CD8-positive, alpha-beta memory T cell (primary cell): ENCODE results near the gene BBX. TPM values are rescaled to one million over a fixed set of nuclear protein-coding genes. Genes with fewer than 3 reads are reported as not detected.

ENCODE experiments used
- CTCF ChIA-PET: fragments of 350-600 bp; sonication (Branson Sonifier 250); formaldehyde crosslinking; loops from one replicate; lab custom pipeline; 2021; ENCODE audit warnings: antibody characterized with exemption; lab: Charles Lee
- POLR2A ChIA-PET: fragments of 350-600 bp; sonication (Branson Sonifier 250); formaldehyde crosslinking; loops from one replicate; lab custom pipeline; 2021; ENCODE audit warnings: antibody characterized with exemption; lab: Charles Lee
- DNase-seq, 5 donors: peaks; one replicate each; pipeline versions ENCODE4 v3.0.0 to v3.0.0-alpha.2; 2020 to 2022; ENCODE audit warnings: mixed read lengths in 1 of 5
- H3K27ac ChIP-seq: one replicate; pipeline ENCODE4 v1.7.0; 2013; ENCODE audit warnings: low read depth, mild to moderate bottlenecking, low read length, moderate library complexity
- H3K27me3 ChIP-seq: 2 replicates; pipeline ENCODE4 v1.7.0; 2013; ENCODE audit warnings: low read length, mild to moderate bottlenecking; ENCODE audit not compliant: insufficient read depth, poor library complexity, severe bottlenecking
- H3K36me3 ChIP-seq: 2 replicates; pipeline ENCODE4 v1.7.0; 2013; ENCODE audit warnings: mild to moderate bottlenecking, low read length, moderate library complexity; ENCODE audit not compliant: insufficient read depth
- H3K4me1 ChIP-seq: 2 replicates; pipeline ENCODE4 v1.7.0; 2013; ENCODE audit warnings: mild to moderate bottlenecking, low read length, moderate library complexity; ENCODE audit not compliant: insufficient read depth
- H3K4me3 ChIP-seq: 2 replicates; pipeline ENCODE4 v1.7.0; 2013; ENCODE audit warnings: mild to moderate bottlenecking, low read length
- H3K9me3 ChIP-seq: 2 replicates; pipeline ENCODE4 v1.7.0; 2013; ENCODE audit warnings: mild to moderate bottlenecking, low read length
- H3K27ac Mint-ChIP-seq, 8 donors: one replicate each; pipeline ENCODE4 v1.8.0; 2020 to 2021; ENCODE audit warnings: mixed read lengths in 8 of 8, mild to moderate bottlenecking in 6 of 8, inconsistent platforms in 3 of 8, moderate library complexity in 3 of 8
- H3K27me3 Mint-ChIP-seq, 2 donors: one replicate each; pipeline ENCODE4 v1.8.0; 2020 to 2021; ENCODE audit warnings: mixed read lengths in 2 of 2, mild to moderate bottlenecking in 1 of 2, moderate library complexity in 1 of 2
- H3K36me3 Mint-ChIP-seq, 3 donors: one replicate each; pipeline ENCODE4 v1.8.0; 2020 to 2021; ENCODE audit warnings: mixed read lengths in 3 of 3, inconsistent platforms in 1 of 3, mild to moderate bottlenecking in 1 of 3
- H3K4me1 Mint-ChIP-seq, 3 donors: one replicate each; pipeline ENCODE4 v1.8.0; 2020 to 2021; ENCODE audit warnings: mixed read lengths in 3 of 3, inconsistent platforms in 1 of 3, mild to moderate bottlenecking in 1 of 3
- H3K4me3 Mint-ChIP-seq, 7 donors: one replicate each; pipeline ENCODE4 v1.8.0; 2020 to 2021; ENCODE audit warnings: mixed read lengths in 7 of 7, mild to moderate bottlenecking in 6 of 7, moderate library complexity in 4 of 7, inconsistent platforms in 2 of 7
- H3K9me3 Mint-ChIP-seq, 5 donors: one replicate each; pipeline ENCODE4 v1.8.0; 2020 to 2022; ENCODE audit warnings: mixed read lengths in 5 of 5, mild to moderate bottlenecking in 3 of 5, moderate library complexity in 2 of 5, inconsistent platforms in 1 of 5
- polyA plus RNA-seq: library from polyadenylated mRNA; unstranded; fragments of 300-500 nt; fragmentation: Illumina TruSeq; gene quantifications from one replicate; pipeline ENCODE4 v1.2.3, GENCODE V29; 2021
- total RNA-seq, 2 experiments: library from RNA; stranded (reverse); gene quantifications; one replicate each; pipeline ENCODE4 v1.2.3, GENCODE V29; 2021

Gene BBX
- total and polyA plus RNA-seq, 3 experiments from 2014 or later: 44.5 to 126 (median 54.0) TPM

DNA sequence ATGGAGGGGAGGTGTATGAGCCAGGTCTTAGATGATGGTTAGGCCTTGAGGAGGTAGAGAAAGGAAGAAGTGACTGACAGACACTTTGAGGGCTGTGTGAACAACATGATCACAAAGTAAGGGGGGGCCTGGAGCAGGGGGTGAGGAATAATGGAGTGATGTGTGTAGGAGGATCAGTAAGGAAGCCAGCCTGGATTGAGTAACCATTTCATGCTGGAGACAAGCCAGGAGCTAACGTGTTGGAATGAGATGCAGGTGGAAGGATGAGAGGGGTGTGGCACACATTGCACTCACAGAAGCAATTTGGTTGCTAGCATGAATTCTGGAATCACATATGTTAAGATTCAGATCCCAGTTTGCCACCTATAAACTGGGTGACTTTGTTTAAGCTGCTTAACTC, 65.5 kb downstream of the BBX start:
- peak overlapping the region in 5 of 8 donors; percentile 2 to 78 (median 13) for H3K27ac Mint-ChIP-seq
- no peak overlapping the region for H3K27ac ChIP-seq
- CTCF ChIA-PET: no interaction called here
- no peaks in the 10 kb centered on the region for H3K27me3 Mint-ChIP-seq
- H3K9me3 Mint-ChIP-seq: no peaks in the 10 kb centered on the region
- H3K4me1 Mint-ChIP-seq: peaks cover 18 to 52% (median 28%) of the 10 kb centered on the region in 3 donors
- no peaks in the 10 kb centered on the region for H3K36me3 ChIP-seq
- no peaks in the 10 kb centered on the region for H3K27me3 ChIP-seq
- H3K36me3 Mint-ChIP-seq: peaks cover 0 to 15% (median 9%) of the 10 kb centered on the region in 3 donors
- H3K9me3 ChIP-seq: no peaks in the 10 kb centered on the region
- H3K4me3 Mint-ChIP-seq: peak overlapping the region in 1 of 7 donors; percentile 74
- H3K4me3 ChIP-seq: no peak overlapping the region
- H3K4me1 ChIP-seq: no peaks in the 10 kb centered on the region
- POLR2A ChIA-PET: no interaction called here
- DNase-seq: no peak

DNA sequence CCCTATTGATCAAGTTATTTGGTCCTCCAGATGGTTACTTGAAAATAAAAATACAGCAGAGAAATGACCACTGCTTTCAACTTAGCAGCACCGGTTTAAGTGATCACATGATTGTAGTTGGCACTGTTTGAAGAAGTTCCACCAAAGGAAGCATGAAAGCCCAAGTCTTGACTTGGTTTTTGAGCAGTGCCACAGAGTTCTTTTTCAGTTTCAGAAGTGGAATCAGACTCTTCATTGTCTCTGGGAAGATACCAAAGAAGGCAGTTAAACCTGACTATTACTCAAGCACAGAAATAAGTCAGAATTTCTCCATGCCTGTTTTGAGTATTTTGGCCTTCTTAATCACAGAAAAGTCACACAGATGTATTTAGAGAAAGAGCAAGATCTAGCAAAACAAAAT, 66.7 kb downstream of the BBX start:
- Histone ChIP-seq H3K4me1 (no peaks in the 10 kb centered on the region), H3K36me3 (no peaks in the 10 kb centered on the region), H3K9me3 (no peaks in the 10 kb centered on the region), H3K27me3 (no peaks in the 10 kb centered on the region), H3K4me3 (no peak overlapping the region), H3K27ac (no peak overlapping the region)
- H3K36me3 Mint-ChIP-seq: peaks cover 0 to 13% (median 9%) of the 10 kb centered on the region in 3 donors
- H3K27me3 Mint-ChIP-seq: no peaks in the 10 kb centered on the region
- POLR2A ChIA-PET: no interaction called here
- H3K9me3 Mint-ChIP-seq: no peaks in the 10 kb centered on the region
- CTCF ChIA-PET: no interaction called here
- no peak for DNase-seq
- no peak overlapping the region for H3K4me3 Mint-ChIP-seq
- H3K27ac Mint-ChIP-seq: peak overlapping the region in 1 of 8 donors; percentile 44
- H3K4me1 Mint-ChIP-seq: peaks cover 28 to 64% (median 40%) of the 10 kb centered on the region in 3 donors

GRCh38 chr3:107590786-107591185, 68.0 kb downstream of the BBX start:
- Histone ChIP-seq H3K36me3 (no peaks in the 10 kb centered on the region), H3K27ac (no peak overlapping the region), H3K27me3 (no peaks in the 10 kb centered on the region), H3K4me3 (no peak overlapping the region), H3K4me1 (no peaks in the 10 kb centered on the region), H3K9me3 (no peaks in the 10 kb centered on the region)
- H3K9me3 Mint-ChIP-seq: no peaks in the 10 kb centered on the region
- POLR2A ChIA-PET: no interaction called here
- no peak overlapping the region for H3K27ac Mint-ChIP-seq
- no peaks in the 10 kb centered on the region for H3K27me3 Mint-ChIP-seq
- CTCF ChIA-PET: no interaction called here
- no peak for DNase-seq
- peaks cover 0 to 9% (median 7%) of the 10 kb centered on the region in 3 donors for H3K36me3 Mint-ChIP-seq
- no peak overlapping the region for H3K4me3 Mint-ChIP-seq
- H3K4me1 Mint-ChIP-seq: peaks cover 31 to 71% (median 52%) of the 10 kb centered on the region in 3 donors

- Histone ChIP-seq H3K4me3 (no peak overlapping the region), H3K36me3 (no peaks in the 10 kb centered on the region), H3K27ac (no peak overlapping the region), H3K9me3 (no peaks in the 10 kb centered on the region), H3K4me1 (peaks cover 7% of the 10 kb centered on the region), H3K27me3 (no peaks in the 10 kb centered on the region)
- no peak overlapping the region for H3K4me3 Mint-ChIP-seq
- CTCF ChIA-PET: no interaction called here
- H3K27me3 Mint-ChIP-seq: no peaks in the 10 kb centered on the region
- DNase-seq: no peak
- H3K9me3 Mint-ChIP-seq: no peaks in the 10 kb centered on the region
- POLR2A ChIA-PET: no interaction called here
- H3K36me3 Mint-ChIP-seq: peaks cover 0 to 9% (median 4%) of the 10 kb centered on the region in 3 donors
- H3K4me1 Mint-ChIP-seq: peaks cover 39 to 81% (median 65%) of the 10 kb centered on the region in 3 donors
- no peak overlapping the region for H3K27ac Mint-ChIP-seq
Measured at GRCh38 chr3:107592073-107592472, 69.3 kb downstream of the BBX start.

DNA sequence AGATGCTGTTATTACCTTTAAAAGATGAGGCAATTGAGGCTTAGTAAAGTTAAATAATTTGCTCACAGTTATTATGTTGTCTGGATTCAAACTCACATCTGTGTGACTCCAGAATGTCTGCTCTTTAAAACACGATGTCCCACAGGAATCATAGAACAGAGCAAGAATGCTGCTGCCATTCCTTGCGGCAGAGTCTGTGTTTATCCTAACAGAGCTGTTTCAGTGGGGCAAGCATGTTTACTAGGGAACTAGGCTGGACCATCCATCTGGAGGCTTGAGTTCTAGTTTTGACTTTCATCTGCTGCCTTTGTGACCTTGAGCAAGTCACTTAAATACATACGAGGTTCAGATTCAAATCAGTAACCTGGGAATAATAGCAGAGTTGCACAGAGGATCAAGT, 72.1 kb downstream of the BBX start:
- ChIA-PET CTCF (no interaction called here), POLR2A (no interaction called here)
- Mint-ChIP-seq H3K27me3 (no peaks in the 10 kb centered on the region), H3K27ac (peak overlapping the region in 1 of 8 donors; percentile 63), H3K4me1 (peaks cover 50 to 82% (median 68%) of the 10 kb centered on the region in 3 donors), H3K9me3 (no peaks in the 10 kb centered on the region), H3K36me3 (peaks cover 0 to 4% (median 0%) of the 10 kb centered on the region in 3 donors), H3K4me3 (no peak overlapping the region)
- no peak overlapping the region for H3K4me3 ChIP-seq
- H3K4me1 ChIP-seq: peaks cover 26% of the 10 kb centered on the region
- DNase-seq: no peak
- no peaks in the 10 kb centered on the region for H3K9me3 ChIP-seq
- H3K27ac ChIP-seq: no peak overlapping the region
- no peaks in the 10 kb centered on the region for H3K36me3 ChIP-seq
- H3K27me3 ChIP-seq: no peaks in the 10 kb centered on the region

DNA sequence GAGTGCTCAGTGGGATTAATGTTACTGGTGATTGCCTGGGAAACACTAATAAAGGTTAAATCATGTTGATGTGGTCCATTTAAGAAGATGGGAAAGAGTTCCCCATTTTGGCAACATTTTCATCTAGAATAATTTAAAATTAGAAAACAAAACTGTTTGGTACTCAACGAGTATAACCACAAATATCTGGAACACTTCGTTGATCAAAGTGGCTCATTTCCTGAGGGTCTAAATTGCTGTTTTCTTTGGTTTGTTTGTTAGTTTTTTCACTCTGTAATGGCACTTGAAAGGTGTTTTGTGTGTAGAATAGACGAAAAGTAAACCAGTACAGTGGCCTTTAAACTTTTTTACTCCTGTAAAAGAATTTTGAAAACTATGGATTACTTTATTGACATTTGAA, 73.9 kb downstream of the BBX start:
- no peak overlapping the region for H3K27ac ChIP-seq
- ChIA-PET CTCF (no interaction called here), POLR2A (no interaction called here)
- peak overlapping the region in 5 of 8 donors; percentile 22 to 82 (median 61) for H3K27ac Mint-ChIP-seq
- peak overlapping the region in 1 of 7 donors; percentile 19 for H3K4me3 Mint-ChIP-seq
- no peaks in the 10 kb centered on the region for H3K36me3 ChIP-seq
- H3K4me3 ChIP-seq: no peak overlapping the region
- peaks cover 64 to 84% (median 82%) of the 10 kb centered on the region in 3 donors for H3K4me1 Mint-ChIP-seq
- H3K4me1 ChIP-seq: peaks cover 43% of the 10 kb centered on the region
- no peaks in the 10 kb centered on the region for H3K9me3 ChIP-seq
- H3K9me3 Mint-ChIP-seq: no peaks in the 10 kb centered on the region
- H3K27me3 ChIP-seq: no peaks in the 10 kb centered on the region
- DNase-seq: no peak
- no peaks in the 10 kb centered on the region for H3K27me3 Mint-ChIP-seq
- no peaks in the 10 kb centered on the region for H3K36me3 Mint-ChIP-seq

DNA sequence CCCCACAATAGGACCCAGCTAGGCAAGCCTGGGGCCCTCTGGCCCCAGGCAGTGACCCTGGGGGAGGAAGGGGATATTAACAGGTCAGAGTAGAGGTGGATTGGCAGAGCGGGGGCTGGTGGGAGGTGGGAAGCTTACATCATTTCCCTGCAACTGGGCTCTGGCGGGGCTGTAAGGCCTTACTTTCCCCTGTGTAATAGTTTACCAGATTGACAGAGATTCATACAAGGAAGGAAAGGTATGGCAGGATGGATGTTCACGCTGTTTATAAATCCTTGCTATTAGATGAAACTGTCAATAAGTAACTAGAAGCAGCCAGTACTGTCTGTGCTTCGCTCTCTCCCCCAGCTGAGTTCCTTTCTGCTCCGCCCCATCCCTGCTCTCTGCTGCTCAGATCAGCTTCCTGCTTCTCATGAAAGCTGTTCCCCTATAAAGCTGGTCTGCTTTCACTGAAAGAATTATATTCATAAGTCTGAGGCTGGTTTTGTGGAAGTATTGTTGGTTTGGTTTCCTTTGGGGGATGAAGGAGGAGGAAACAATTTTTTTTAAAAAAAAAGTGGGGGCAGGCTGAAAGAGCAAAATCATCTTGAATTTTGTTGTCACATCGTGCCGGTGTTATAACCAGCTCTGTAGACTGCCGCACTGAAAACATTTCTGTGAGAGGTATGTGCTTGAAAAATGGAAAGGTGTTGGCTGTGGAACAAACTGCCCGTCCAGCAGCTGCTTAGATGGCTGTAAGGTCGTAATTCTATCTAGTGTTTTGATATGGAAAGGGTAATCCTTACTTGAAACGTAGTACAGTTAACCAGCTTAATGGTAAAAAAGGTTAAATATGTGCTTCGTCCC, 76.4 kb downstream of the BBX start:
- Histone ChIP-seq H3K9me3 (no peaks in the 10 kb centered on the region), H3K4me1 (peaks cover 43% of the 10 kb centered on the region), H3K27me3 (no peaks in the 10 kb centered on the region), H3K4me3 (peak overlapping the region; percentile 69), H3K27ac (peak overlapping the region; percentile 14), H3K36me3 (no peaks in the 10 kb centered on the region)
- peak in 4 of 5 donors; percentile 22 to 51 (median 42) for DNase-seq
- Mint-ChIP-seq H3K9me3 (no peaks in the 10 kb centered on the region), H3K27me3 (no peaks in the 10 kb centered on the region), H3K36me3 (peaks cover 0 to 5% (median 0%) of the 10 kb centered on the region in 3 donors), H3K4me1 (peaks cover 60 to 82% (median 75%) of the 10 kb centered on the region in 3 donors), H3K27ac (peak overlapping the region; percentile 18 to 97 (median 84)), H3K4me3 (peak overlapping the region; percentile 74 to 88 (median 83))
- POLR2A ChIA-PET: no interaction called here
- CTCF ChIA-PET: interaction anchor here (1.3 to 1.5 kb wide), 2 partner anchors 25 to 33 kb away, joined by 3 read pairs; no protein-coding TSS in a partner anchor

- H3K36me3 Mint-ChIP-seq: peaks cover 0 to 5% (median 1%) of the 10 kb centered on the region in 3 donors
- H3K27ac Mint-ChIP-seq: peak overlapping the region; percentile 18 to 97 (median 84)
- POLR2A ChIA-PET: no interaction called here
Measured at GRCh38 chr3:107599772-107600145, 77.0 kb downstream of the BBX start.

More at GRCh38 chr3:107599772-107600145, 77.0 kb downstream of the BBX start:
- H3K4me1 Mint-ChIP-seq: peaks cover 60 to 84% (median 77%) of the 10 kb centered on the region in 3 donors
- Histone ChIP-seq H3K36me3 (no peaks in the 10 kb centered on the region), H3K4me1 (peaks cover 43% of the 10 kb centered on the region), H3K27ac (peak overlapping the region; percentile 14), H3K9me3 (no peaks in the 10 kb centered on the region), H3K27me3 (no peaks in the 10 kb centered on the region), H3K4me3 (peak overlapping the region; percentile 69)
- H3K9me3 Mint-ChIP-seq: no peaks in the 10 kb centered on the region
- CTCF ChIA-PET: interaction anchor here (1.5 kb wide), 1 partner anchor 32 kb away, joined by 3 read pairs; no protein-coding TSS in a partner anchor
- H3K27me3 Mint-ChIP-seq: no peaks in the 10 kb centered on the region
- H3K4me3 Mint-ChIP-seq: peak overlapping the region; percentile 74 to 88 (median 83)
- DNase-seq: no peak
